ENCODE data around the gene FMO2. TPM values are rescaled to one million over a fixed set of nuclear protein-coding genes. Genes with fewer than 3 reads are reported as not detected.

Gene FMO2
- total RNA-seq, 1 experiment from 2014 or later: not detected

GRCh38 chr1:171258943-171259342 is 73.8 kb downstream of the FMO2 start:
- DNase-seq: no peak
- intact Hi-C loops (cut with micrococcal nuclease; ENCODE audit: unreplicated experiment): no loop called here
- Mint-ChIP-seq H3K36me3 (ENCODE audit: insufficient read depth, unreplicated experiment) (no peaks in the 10 kb centered on the region), H3K27ac (ENCODE audit: unreplicated experiment) (no peak overlapping the region), H3K4me1 (ENCODE audit: low read depth, unreplicated experiment) (no peaks in the 10 kb centered on the region), H3K27me3 (ENCODE audit: unreplicated experiment) (peaks cover 14% of the 10 kb centered on the region), H3K4me3 (ENCODE audit: low read depth, unreplicated experiment) (no peak overlapping the region), H3K9me3 (ENCODE audit: low read depth, unreplicated experiment) (no peaks in the 10 kb centered on the region)
- BruUV-seq (replicated peaks): no TSS peak
- TF ChIP-seq CTCF (IDR thresholded peaks at IDR 0.05; ENCODE audit: unreplicated experiment): no peak
- CTCF ChIA-PET: interaction anchor here (0.7 kb wide), 1 partner anchor 13 kb away, joined by 3 read pairs; no protein-coding TSS in a partner anchor

Other genes with a start within 250 kb of the FMO2 start
- gene MROH9, start 249.8 kb upstream of the FMO2 start, total RNA-seq (2022): not detected in 2 replicates
- not detected in 2 replicates for gene FMO3, start 94.4 kb upstream of the FMO2 start, total RNA-seq (2022)
- not detected in 2 replicates for gene FMO1, start 63.2 kb downstream of the FMO2 start, total RNA-seq (2022)
- 2.5 and 3.4 TPM in 2 replicates for gene FMO4, start 128.9 kb downstream of the FMO2 start, total RNA-seq (2022)